Large intestine (tissue), 3 donors: ENCODE measurements around the gene PDSS1. TPM values are rescaled to one million over a fixed set of nuclear protein-coding genes. Genes with fewer than 3 reads are reported as not detected.

ENCODE experiments used
- DNase-seq, 2 donors: peaks; one replicate each; pipeline versions ENCODE4 v3.0.0 to v3.0.0-alpha.2; 2013
- H3K27ac ChIP-seq: one replicate; pipeline ENCODE4 v1.5.1; 2013; ENCODE audit warnings: low read length
- H3K27me3 ChIP-seq: 2 replicates; pipeline ENCODE4 v1.6.1; 2013; ENCODE audit warnings: low read length; ENCODE audit not compliant: control insufficient read depth, insufficient read depth
- H3K36me3 ChIP-seq: 2 replicates; pipeline ENCODE4 v1.6.1; 2013; ENCODE audit warnings: low read length; ENCODE audit not compliant: control insufficient read depth, insufficient read depth
- H3K4me1 ChIP-seq: one replicate; pipeline ENCODE4 v1.6.1; 2013; ENCODE audit warnings: low read length; ENCODE audit not compliant: control insufficient read depth, insufficient read depth
- H3K4me3 ChIP-seq: one replicate; pipeline ENCODE4 v1.5.1; 2013; ENCODE audit warnings: low read length
- H3K9me3 ChIP-seq: one replicate; pipeline ENCODE4 v1.6.1; 2013; ENCODE audit warnings: mild to moderate bottlenecking, low read depth, low read length, moderate library complexity; ENCODE audit not compliant: control insufficient read depth
- WGBS: methylation state at CpG from one replicate; pipeline ENCODE4 v1.1.5; 2013; ENCODE audit warnings: low lambda C conversion rate; ENCODE audit not compliant: insufficient coverage; 5-methylcytosine and 5-hydroxymethylcytosine counted together
- polyA plus RNA-seq: library from polyadenylated mRNA; unstranded; fragments of 120-200 nt; gene quantifications from one replicate; pipeline ENCODE4 v1.2.1, GENCODE V29; 2013

Gene PDSS1
- polyA plus RNA-seq, 1 donor: 18.0 TPM

- Histone ChIP-seq H3K27ac (peak overlapping the region; percentile 77), H3K27me3 (no peaks in the 10 kb centered on the region)
- DNase-seq: no peak
Observed at GRCh38 chr10:26715137-26715487, 17.6 kb downstream of the PDSS1 start.

GRCh38 chr10:26717476-26717875 lies 20.0 kb downstream of the PDSS1 start:
- H3K9me3 ChIP-seq: no peaks in the 10 kb centered on the region
- no peaks in the 10 kb centered on the region for H3K27me3 ChIP-seq
- H3K27ac ChIP-seq: no peak overlapping the region
- H3K4me3 ChIP-seq: no peak overlapping the region
- no peak for DNase-seq
- 100% methylated on average over 1 of the region's 7 CpGs for WGBS
- peaks cover 35% of the 10 kb centered on the region for H3K36me3 ChIP-seq
- H3K4me1 ChIP-seq: peaks cover 28% of the 10 kb centered on the region

More at GRCh38 chr10:26715137-26715487, 17.6 kb downstream of the PDSS1 start:
- Histone ChIP-seq H3K36me3 (peaks cover 24% of the 10 kb centered on the region), H3K4me3 (no peak overlapping the region), H3K4me1 (peaks cover 28% of the 10 kb centered on the region), H3K9me3 (no peaks in the 10 kb centered on the region)
- WGBS: no CpG with 5 or more reads among the region's 2 CpGs

- H3K36me3 ChIP-seq: peaks cover 56% of the 10 kb centered on the region
- no peaks in the 10 kb centered on the region for H3K9me3 ChIP-seq
- no peak overlapping the region for H3K4me3 ChIP-seq
- no CpG with 5 or more reads among the region's 7 CpGs for WGBS
- H3K27ac ChIP-seq: no peak overlapping the region
- H3K4me1 ChIP-seq: peaks cover 5% of the 10 kb centered on the region
- H3K27me3 ChIP-seq: no peaks in the 10 kb centered on the region
- DNase-seq: no peak
Observed at GRCh38 chr10:26721561-26721960, 24.1 kb downstream of the PDSS1 start.

- no peaks in the 10 kb centered on the region for H3K27me3 ChIP-seq
- H3K4me1 ChIP-seq: no peaks in the 10 kb centered on the region
- H3K27ac ChIP-seq: no peak overlapping the region
- H3K9me3 ChIP-seq: no peaks in the 10 kb centered on the region
- H3K4me3 ChIP-seq: no peak overlapping the region
- no peak for DNase-seq
- WGBS: no CpG with 5 or more reads among the region's 4 CpGs
- peaks cover 51% of the 10 kb centered on the region for H3K36me3 ChIP-seq
Observed at GRCh38 chr10:26723016-26723415, 25.5 kb downstream of the PDSS1 start.

- Histone ChIP-seq H3K9me3 (no peaks in the 10 kb centered on the region), H3K27me3 (no peaks in the 10 kb centered on the region), H3K4me3 (no peak overlapping the region), H3K27ac (no peak overlapping the region), H3K4me1 (no peaks in the 10 kb centered on the region), H3K36me3 (peaks cover 52% of the 10 kb centered on the region)
- 64% methylated on average over 2 of the region's 8 CpGs for WGBS
- DNase-seq: peak; percentile 29 to 45
Observed at GRCh38 chr10:26725837-26726727, 28.6 kb downstream of the PDSS1 start.

GRCh38 chr10:26727005-26727404 lies 29.5 kb downstream of the PDSS1 start:
- Histone ChIP-seq H3K4me1 (no peaks in the 10 kb centered on the region), H3K9me3 (no peaks in the 10 kb centered on the region), H3K36me3 (peaks cover 54% of the 10 kb centered on the region), H3K27ac (no peak overlapping the region), H3K4me3 (no peak overlapping the region), H3K27me3 (no peaks in the 10 kb centered on the region)
- no CpG with 5 or more reads among the region's 1 CpG for WGBS
- no peak for DNase-seq

GRCh38 chr10:26728957-26729356 lies 31.5 kb downstream of the PDSS1 start:
- peaks cover 9% of the 10 kb centered on the region for H3K4me1 ChIP-seq
- H3K27me3 ChIP-seq: no peaks in the 10 kb centered on the region
- no peak overlapping the region for H3K4me3 ChIP-seq
- no CpG with 5 or more reads among the region's 7 CpGs for WGBS
- no peak overlapping the region for H3K27ac ChIP-seq
- no peak for DNase-seq
- H3K9me3 ChIP-seq: no peaks in the 10 kb centered on the region
- H3K36me3 ChIP-seq: peaks cover 49% of the 10 kb centered on the region

- Histone ChIP-seq H3K27me3 (no peaks in the 10 kb centered on the region), H3K4me1 (peaks cover 13% of the 10 kb centered on the region), H3K9me3 (no peaks in the 10 kb centered on the region), H3K27ac (no peak overlapping the region), H3K36me3 (peaks cover 48% of the 10 kb centered on the region), H3K4me3 (no peak overlapping the region)
- no CpG with 5 or more reads among the region's 4 CpGs for WGBS
- DNase-seq: no peak
Observed at GRCh38 chr10:26729395-26729794, 31.9 kb downstream of the PDSS1 start.

GRCh38 chr10:26730552-26730951 lies 33.1 kb downstream of the PDSS1 start:
- H3K9me3 ChIP-seq: no peaks in the 10 kb centered on the region
- no CpG with 5 or more reads among the region's 2 CpGs for WGBS
- H3K4me3 ChIP-seq: no peak overlapping the region
- no peak overlapping the region for H3K27ac ChIP-seq
- H3K27me3 ChIP-seq: no peaks in the 10 kb centered on the region
- peaks cover 21% of the 10 kb centered on the region for H3K4me1 ChIP-seq
- H3K36me3 ChIP-seq: peaks cover 44% of the 10 kb centered on the region
- no peak for DNase-seq

- peaks cover 50% of the 10 kb centered on the region for H3K36me3 ChIP-seq
- no peaks in the 10 kb centered on the region for H3K9me3 ChIP-seq
- no peak overlapping the region for H3K4me3 ChIP-seq
- H3K27ac ChIP-seq: peak overlapping the region; percentile 55
- H3K27me3 ChIP-seq: no peaks in the 10 kb centered on the region
- DNase-seq: peak; percentile 85 to 93
- H3K4me1 ChIP-seq: peaks cover 21% of the 10 kb centered on the region
- WGBS: 0% methylated on average over 1 of the region's 14 CpGs
Observed at GRCh38 chr10:26733750-26734568, 36.5 kb downstream of the PDSS1 start.
